WERI-Rb-1 (cell line): ENCODE measurements around the gene FRMPD4.
A peak's percentile ranks its signal among the peaks of the same experiment; 100 is the strongest.

ENCODE experiments used
- DNase-seq: peaks from one replicate; pipeline ENCODE4 v3.0.0-alpha.2; 2020
- H3K27ac ChIP-seq: fragments of 250-450 bp; sonication (Bioruptor Pico); 2 replicates; pipeline ENCODE4 v1.5.1; 2020; ENCODE audit warnings: mild to moderate bottlenecking, moderate library complexity
- H3K27me3 ChIP-seq: fragments of 250-450 bp; sonication (Bioruptor Pico); 2 replicates; pipeline ENCODE4 v1.5.1; 2021; ENCODE audit warnings: mild to moderate bottlenecking, low read depth, moderate library complexity; ENCODE audit not compliant: insufficient read depth, severe bottlenecking
- H3K36me3 ChIP-seq: fragments of 250-450 bp; sonication (Bioruptor Pico); 2 replicates; pipeline ENCODE4 v1.5.1; 2020; ENCODE audit warnings: mild to moderate bottlenecking, moderate library complexity
- H3K4me3 ChIP-seq: 2 replicates; pipeline ENCODE4 v1.5.1; 2011; ENCODE audit warnings: low read depth, mild to moderate bottlenecking, control low read depth, low read length
- H3K9me3 ChIP-seq: fragments of 250-450 bp; sonication (Bioruptor Pico); 2 replicates; pipeline ENCODE4 v1.5.1; 2021; ENCODE audit warnings: mild to moderate bottlenecking, moderate library complexity; ENCODE audit not compliant: severe bottlenecking
- CTCF ChIP-seq: IDR thresholded peaks from 2 replicates; pipeline ENCODE4 v1.5.1; 2011; ENCODE audit warnings: low read depth, mild to moderate bottlenecking, control low read depth, inconsistent platforms, low read length

FRMPD4 gene

GRCh38 chrX:12383196-12383595 is 244.9 kb downstream of the FRMPD4 start:
- 0 out of 2 replicates have a peak, but pooled peaks have one; percentile 27 for TF ChIP-seq CTCF

DNA sequence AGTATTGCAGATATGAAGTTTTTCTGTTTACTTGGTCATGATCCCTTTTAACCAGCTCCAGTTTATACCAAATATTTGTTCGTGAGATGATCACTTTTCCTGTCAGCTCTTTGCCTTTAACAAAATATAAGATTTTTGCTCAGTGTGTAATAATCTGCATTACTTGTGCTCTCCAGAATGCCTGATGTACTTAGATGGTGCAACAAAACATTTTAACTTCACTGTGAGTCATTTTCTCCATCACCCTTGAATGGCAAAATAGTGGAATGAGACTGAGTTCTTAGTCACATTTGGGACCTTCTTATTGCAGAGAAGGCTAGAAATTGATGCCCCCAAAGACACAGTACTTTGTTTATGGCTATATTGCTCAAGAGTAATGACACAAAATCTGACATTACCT is 252.0 kb downstream of the FRMPD4 start:
- H3K27me3 ChIP-seq: peaks cover 48% of the 10 kb centered on the region
- no peaks in the 10 kb centered on the region for H3K36me3 ChIP-seq
- H3K4me3 ChIP-seq: no peak overlapping the region
- DNase-seq: no peak
- no peak overlapping the region for H3K27ac ChIP-seq
- H3K9me3 ChIP-seq: no peaks in the 10 kb centered on the region
- no peak for TF ChIP-seq CTCF

More at GRCh38 chrX:12383196-12383595, 244.9 kb downstream of the FRMPD4 start:
- DNase-seq: no peak
- Histone ChIP-seq H3K27ac (no peak overlapping the region), H3K4me3 (no peak overlapping the region), H3K27me3 (peaks cover 51% of the 10 kb centered on the region), H3K36me3 (no peaks in the 10 kb centered on the region), H3K9me3 (no peaks in the 10 kb centered on the region)

DNA sequence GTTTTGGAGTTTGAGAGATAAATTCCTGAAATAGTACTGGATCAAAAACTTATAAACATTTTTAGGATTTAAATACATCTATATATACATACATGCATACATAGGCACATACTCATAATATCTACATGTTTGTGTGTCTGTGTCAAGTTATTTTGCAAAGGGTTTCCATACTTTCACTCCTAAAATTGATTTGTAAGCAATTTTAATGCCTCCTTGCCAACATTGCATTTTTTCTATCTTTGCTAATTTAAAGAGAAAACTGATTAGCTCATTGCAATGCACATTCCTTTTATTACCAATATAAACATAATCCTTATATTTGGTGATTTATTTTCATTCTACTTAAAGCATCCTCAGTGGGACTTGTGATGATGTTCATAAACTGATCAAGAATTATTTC is 258.3 kb downstream of the FRMPD4 start:
- DNase-seq: no peak
- TF ChIP-seq CTCF: no peak
- H3K36me3 ChIP-seq: no peaks in the 10 kb centered on the region
- no peak overlapping the region for H3K27ac ChIP-seq
- no peaks in the 10 kb centered on the region for H3K9me3 ChIP-seq
- H3K27me3 ChIP-seq: peaks cover 43% of the 10 kb centered on the region
- no peak overlapping the region for H3K4me3 ChIP-seq

DNA sequence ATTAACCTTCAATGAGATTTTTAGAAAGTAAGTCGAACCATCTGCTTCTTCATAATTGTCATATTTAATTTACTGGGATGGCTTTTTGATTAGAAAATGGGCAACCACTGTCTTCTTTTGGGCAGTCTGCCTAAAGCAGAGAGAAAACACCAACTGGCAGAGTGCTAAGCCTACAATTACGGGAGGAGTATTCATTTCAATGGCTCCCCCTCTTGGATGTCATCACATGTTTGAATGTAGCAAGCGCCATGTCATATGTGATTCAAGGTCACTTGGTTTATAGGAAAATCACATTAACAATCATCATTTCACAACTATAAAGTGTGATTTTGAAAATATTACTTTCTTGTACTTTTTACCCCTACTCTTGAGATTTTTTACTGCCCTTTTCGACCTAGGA is 261.9 kb downstream of the FRMPD4 start:
- H3K27me3 ChIP-seq: peaks cover 32% of the 10 kb centered on the region
- no peaks in the 10 kb centered on the region for H3K9me3 ChIP-seq
- TF ChIP-seq CTCF: no peak
- no peak overlapping the region for H3K27ac ChIP-seq
- H3K4me3 ChIP-seq: no peak overlapping the region
- H3K36me3 ChIP-seq: no peaks in the 10 kb centered on the region
- DNase-seq: no peak

GRCh38 chrX:12401252-12401651 is 263.0 kb downstream of the FRMPD4 start:
- Histone ChIP-seq H3K9me3 (no peaks in the 10 kb centered on the region), H3K27ac (no peak overlapping the region), H3K27me3 (peaks cover 31% of the 10 kb centered on the region), H3K4me3 (no peak overlapping the region), H3K36me3 (no peaks in the 10 kb centered on the region)
- no peak for TF ChIP-seq CTCF
- DNase-seq: no peak

DNA sequence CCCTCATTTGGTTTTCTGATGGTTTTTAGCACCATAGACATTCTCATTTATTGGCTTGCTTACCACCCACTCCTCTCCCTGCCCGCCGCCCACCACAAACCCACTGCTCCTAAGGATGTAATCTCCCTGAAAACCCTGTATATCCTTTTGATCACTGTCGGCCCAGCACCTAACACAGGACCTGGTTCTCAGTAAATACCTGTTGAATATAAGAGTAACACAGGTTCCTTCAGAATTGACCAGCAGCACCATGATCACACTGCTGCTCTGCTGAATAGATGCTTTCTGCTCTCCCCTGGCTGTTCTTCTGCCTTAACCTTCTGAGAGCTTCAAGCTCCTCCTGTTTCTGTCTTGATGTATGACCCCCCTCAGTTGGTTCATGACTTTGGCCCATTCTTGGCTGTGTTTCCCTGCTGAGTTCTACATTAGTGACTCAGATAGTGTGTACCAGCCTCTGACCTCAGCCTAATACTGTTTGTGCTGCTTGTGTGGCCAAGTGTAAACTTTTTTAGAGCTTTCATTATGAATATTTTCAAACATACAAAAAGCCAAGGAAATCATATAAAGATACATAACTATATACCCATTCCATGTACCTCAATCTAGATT is 265.3 kb downstream of the FRMPD4 start:
- no peak for TF ChIP-seq CTCF
- no peaks in the 10 kb centered on the region for H3K36me3 ChIP-seq
- DNase-seq: no peak

More for the DNA sequence above, 265.3 kb downstream of the FRMPD4 start:
- no peaks in the 10 kb centered on the region for H3K9me3 ChIP-seq
- H3K27ac ChIP-seq: no peak overlapping the region
- H3K4me3 ChIP-seq: no peak overlapping the region
- H3K27me3 ChIP-seq: peaks cover 41% of the 10 kb centered on the region
